K562 (cell line): ENCODE measurements around the gene TIMP1. TPM values are rescaled to one million over a fixed set of nuclear protein-coding genes. Genes with fewer than 3 reads are reported as not detected.
A peak's percentile ranks its signal among the peaks of the same experiment; 100 is the strongest.

Experiments
- ATF3 ChIP-seq, 2 experiments: fragments of 450-650 bp in 1 of 2; sonication (generic) in 1 of 2; formaldehyde crosslinking in 1 of 2; IDR thresholded peaks in 1 of 2; conservative IDR thresholded peaks in 1 of 2; 2 replicates each; pipeline versions ENCODE4 v1.6.1 to v1.8.1; 2016 to 2023; ENCODE audit warnings: mild to moderate bottlenecking in 2 of 2, moderate library complexity in 2 of 2, inconsistent platforms in 1 of 2, missing genetic modification reagents in 1 of 2
- CXXC5 ChIP-seq: fragments of 250-450 bp; sonication (Bioruptor Pico); IDR thresholded peaks from 2 replicates; pipeline ENCODE4 v1.8.0; 2022; ENCODE audit warnings: inconsistent platforms, mild to moderate bottlenecking, moderate library complexity
- DMBX1 ChIP-seq: fragments of 250-450 bp; sonication (Bioruptor Pico); IDR thresholded peaks from 2 replicates; pipeline ENCODE4 v1.8.0; 2022; ENCODE audit warnings: inconsistent platforms, mild to moderate bottlenecking, moderate library complexity, borderline replicate concordance
- RBFOX2 ChIP-seq: fragments of 200-400 bp; formaldehyde crosslinking; IDR thresholded peaks from 2 replicates; pipeline ENCODE4 v1.6.1; 2017; ENCODE audit warnings: low read depth, mild to moderate bottlenecking, low read length, moderate library complexity
- RUNX1 ChIP-seq: sonication (generic); IDR thresholded peaks from 2 replicates; pipeline ENCODE4 v1.6.1; 2016; ENCODE audit warnings: antibody characterized with exemption, low read depth
- ZBTB40 ChIP-seq, 2 experiments: fragments of 450-650 bp in 1 of 2; sonication (generic) in 1 of 2; formaldehyde crosslinking in 1 of 2; IDR thresholded peaks; 2 replicates each; pipeline versions ENCODE4 v1.7.1 to v1.9.0; 2016 to 2022; ENCODE audit warnings: inconsistent platforms in 1 of 2, mild to moderate bottlenecking in 1 of 2, missing genetic modification reagents in 1 of 2
- ZNF609 ChIP-seq: sonication (generic); formaldehyde crosslinking; IDR thresholded peaks from 2 replicates; pipeline ENCODE4 v1.8.1; 2023; ENCODE audit warnings: missing genetic modification reagents, mild to moderate bottlenecking, borderline replicate concordance
- polyA plus RNA-seq, 8 experiments: library from polyadenylated mRNA; depleted of rRNA in 4 of 8; stranded (reverse) in 5 of 8; unstranded in 3 of 8; fragments of >200 nt; fragmentation: Nextera tagmentation in 2 of 8; fragmentation: Illumina TruSeq in 1 of 8; extraction: Ambion mirVana in 2 of 8; extraction: Trizol in 1 of 8; gene quantifications; 2 replicates each; pipeline versions ENCODE4 v1.2.1 to v1.2.3, GENCODE V29; 2011 to 2014; ENCODE audit warnings: inconsistent platforms in 1 of 8, missing spikeins in 1 of 8
- total RNA-seq, 7 experiments: library from RNA; depleted of rRNA in 6 of 7; stranded (reverse); fragments of >200 nt in 6 of 7; fragmentation: Illumina TruSeq in 2 of 7; extraction: Trizol in 2 of 7; gene quantifications; 2 replicates each; pipeline versions ENCODE4 v1.2.1 to v1.2.3, GENCODE V29; 2011 to 2021; ENCODE audit warnings: low replicate concordance in 1 of 7
- TF ChIP-seq, protein P1 (sequence below): fragments of 450-650 bp; formaldehyde crosslinking; IDR thresholded peaks from 2 replicates; pipeline ENCODE4 v1.4.0; 2020; ENCODE audit warnings: mild to moderate bottlenecking, moderate library complexity

TIMP1 gene
- total and polyA plus RNA-seq, 9 of the 15 experiments (the other 6 are each of a cell fraction or from before 2014, with no cell fraction given): 115 to 699 (median 273) TPM

DNA sequence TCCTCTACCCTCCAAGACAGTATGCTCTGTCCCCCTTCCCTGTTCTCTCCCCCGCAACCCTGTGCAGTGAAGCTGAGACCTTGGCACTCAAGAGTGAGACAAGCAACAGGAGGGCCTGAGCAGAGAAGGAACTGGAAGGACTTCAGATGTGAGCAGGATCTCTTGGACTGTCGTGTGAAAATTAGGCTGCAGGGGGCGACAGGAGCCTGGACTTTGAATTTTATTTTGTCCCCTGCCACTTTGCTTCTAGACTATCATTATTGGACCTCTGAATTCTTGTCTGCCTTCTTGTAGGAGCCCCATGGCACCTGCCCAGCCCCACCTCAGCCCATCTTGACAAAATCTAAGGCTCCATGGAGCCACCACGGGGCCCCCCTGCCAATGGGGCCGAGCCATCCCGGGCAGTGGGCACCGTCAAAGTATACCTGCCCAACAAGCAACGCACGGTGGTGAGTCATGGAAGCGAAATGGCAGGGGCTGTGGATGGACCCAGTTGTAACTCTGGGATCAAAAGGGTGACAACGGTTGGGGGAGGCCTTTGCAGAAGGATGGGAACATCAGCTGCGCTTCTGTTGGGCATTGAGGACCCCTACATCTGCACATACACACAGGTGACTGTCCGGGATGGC lies 19.5 kb upstream of the TIMP1 start (continued):
- TF ChIP-seq ZBTB40 (IDR thresholded peaks at IDR 0.05): no peak
- TF ChIP-seq ZBTB40 (CRISPR knock-in tag; IDR thresholded peaks at IDR 0.05): no peak
- no peak for TF ChIP-seq ZNF609 (CRISPR knock-in tag)
- TF ChIP-seq ATF3 (IDR thresholded peaks at IDR 0.05): peak; percentile 35; the same call in 1 of the 2 replicates
- no peak for TF ChIP-seq ATF3 (CRISPR knock-in tag; conservative IDR thresholded peaks at IDR 0.05)
- TF ChIP-seq, protein P1, sequence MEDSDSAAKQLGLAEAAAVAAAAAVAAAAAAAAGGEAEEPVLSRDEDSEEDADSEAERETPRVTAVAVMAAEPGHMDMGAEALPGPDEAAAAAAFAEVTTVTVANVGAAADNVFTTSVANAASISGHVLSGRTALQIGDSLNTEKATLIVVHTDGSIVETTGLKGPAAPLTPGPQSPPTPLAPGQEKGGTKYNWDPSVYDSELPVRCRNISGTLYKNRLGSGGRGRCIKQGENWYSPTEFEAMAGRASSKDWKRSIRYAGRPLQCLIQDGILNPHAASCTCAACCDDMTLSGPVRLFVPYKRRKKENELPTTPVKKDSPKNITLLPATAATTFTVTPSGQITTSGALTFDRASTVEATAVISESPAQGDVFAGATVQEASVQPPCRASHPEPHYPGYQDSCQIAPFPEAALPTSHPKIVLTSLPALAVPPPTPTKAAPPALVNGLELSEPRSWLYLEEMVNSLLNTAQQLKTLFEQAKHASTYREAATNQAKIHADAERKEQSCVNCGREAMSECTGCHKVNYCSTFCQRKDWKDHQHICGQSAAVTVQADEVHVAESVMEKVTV (CRISPR knock-in tag): peak; percentile 58; the same call in 1 of the 2 replicates
- TF ChIP-seq RUNX1: no peak
- TF ChIP-seq CXXC5: 0 out of 2 replicates have a peak, but pooled peaks have one; percentile 13
- TF ChIP-seq RBFOX2: peak; percentile 61
- peak; percentile 59; the same call in 1 of the 2 replicates for TF ChIP-seq DMBX1 (CRISPR knock-in tag)
